A549 treated with AZD9567 at 1 μM for 4 hours (cell line): ENCODE data around the gene VPS25. TPM values are rescaled to one million over a fixed set of nuclear protein-coding genes. Genes with fewer than 3 reads are reported as not detected.

Experiments used
- total RNA-seq: library from RNA; stranded (reverse); fragments of 200-300 nt; extraction: Qiagen RNA extraction; gene quantifications from 5 replicates; pipeline ENCODE4 v1.2.3, GENCODE V29; 2022; ENCODE audit not compliant: insufficient read depth

Gene VPS25
- 120 to 147 TPM (median 124 TPM) in 5 replicates for total RNA-seq

DNA sequence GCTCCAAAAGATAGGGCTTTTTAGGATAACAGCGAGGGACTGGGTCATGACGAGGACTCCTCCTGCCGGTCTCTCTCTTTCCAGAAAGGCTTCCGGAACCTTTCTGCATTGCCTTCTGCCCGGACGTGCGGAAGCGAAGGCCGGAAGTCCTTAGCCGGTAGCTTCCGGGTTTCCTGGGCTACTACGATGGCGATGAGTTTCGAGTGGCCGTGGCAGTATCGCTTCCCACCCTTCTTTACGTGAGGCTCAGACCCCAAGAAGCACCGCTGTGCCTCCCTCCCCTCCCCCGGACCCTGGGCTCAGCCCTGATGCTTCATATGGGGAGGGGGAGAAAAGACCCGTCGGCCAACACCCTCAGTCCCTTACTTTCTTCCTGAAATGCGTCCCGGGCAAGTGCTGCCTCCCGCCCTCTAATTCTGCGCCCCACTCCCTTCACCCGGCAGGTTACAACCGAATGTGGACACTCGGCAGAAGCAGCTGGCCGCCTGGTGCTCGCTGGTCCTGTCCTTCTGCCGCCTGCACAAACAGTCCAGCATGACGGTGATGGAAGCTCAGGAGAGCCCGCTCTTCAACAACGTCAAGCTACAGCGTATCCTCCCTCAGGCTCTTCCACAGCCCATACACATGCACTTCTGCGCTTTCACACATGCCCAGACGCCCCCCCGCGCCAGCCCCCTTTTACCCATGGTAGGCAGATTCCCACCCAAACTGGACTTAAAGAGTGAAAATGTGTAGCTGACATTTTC, at the start of gene VPS25:
VPS25 (plus strand) TSS at position 160 of the 746 bp plus-strand sequence; CDS start at position 187, 27 bp downstream.

GRCh38 chr17:42744806-42745617, 28.2 kb upstream of the VPS25 start, which contains the start of gene EZH1:
EZH1 (minus strand) TSS chr17:42745040; CDS start chr17:42728941, 16,099 bp downstream.

DNA sequence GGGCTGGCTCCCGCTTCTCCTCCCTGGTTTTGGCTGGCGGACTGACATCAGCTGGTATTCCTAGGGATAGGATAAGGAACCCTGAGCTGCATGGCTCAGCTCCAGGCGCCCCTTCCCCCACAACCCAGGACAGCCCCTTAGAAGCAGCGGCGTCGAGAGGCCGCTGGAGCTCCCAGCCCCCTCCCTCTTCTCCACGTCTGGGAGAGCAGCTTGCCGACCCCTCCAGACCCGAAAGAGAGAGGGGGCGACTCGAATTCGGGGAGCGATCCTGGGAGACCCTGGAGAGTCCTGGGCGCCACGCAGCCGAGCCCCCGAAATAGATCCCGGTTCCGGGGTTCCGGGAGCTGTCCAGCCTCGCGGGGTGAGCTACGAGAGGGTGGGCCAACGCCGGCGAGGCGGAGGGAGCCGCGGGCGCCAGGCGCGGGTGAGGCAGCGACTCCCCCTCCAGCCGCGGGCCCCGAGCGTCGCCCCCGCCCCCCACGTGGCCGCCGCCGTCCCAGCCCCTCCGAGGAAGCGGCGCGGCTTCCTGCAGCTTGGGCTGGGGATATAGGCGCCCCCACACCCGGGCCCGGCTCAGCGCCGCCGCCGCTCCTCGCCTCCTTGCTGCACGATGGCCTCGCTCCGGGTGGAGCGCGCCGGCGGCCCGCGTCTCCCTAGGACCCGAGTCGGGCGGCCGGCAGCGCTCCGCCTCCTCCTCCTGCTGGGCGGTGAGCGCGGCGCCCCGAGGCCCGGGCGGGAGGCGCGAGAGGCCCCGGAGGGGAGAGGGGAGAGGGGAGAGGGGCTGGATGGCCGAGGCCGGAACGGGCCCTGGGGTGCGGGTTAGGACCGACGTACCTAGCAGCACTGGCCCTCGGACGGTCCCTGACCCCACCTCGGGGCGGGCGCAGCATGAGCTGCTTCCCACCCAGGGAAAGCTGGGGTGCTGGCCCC, 12.3 kb upstream of the VPS25 start, which contains the start of gene RAMP2:
RAMP2 (plus strand) TSS at position 576 of the 930 bp plus-strand sequence; CDS start at position 611, 35 bp downstream.

GRCh38 chr17:42779936-42780850, 6.9 kb downstream of the VPS25 start, which contains the start of gene WNK4:
WNK4 (plus strand) TSS chr17:42780610; CDS start chr17:42780699, 89 bp downstream.

GRCh38 chr17:42798383-42799380, 25.4 kb downstream of the VPS25 start, which contains the start of the genes CNTD1 and COA3:
CNTD1 (plus strand) TSS chr17:42798861; CDS start chr17:42799068, 207 bp downstream.
COA3 (minus strand) TSS chr17:42798704; CDS start chr17:42798681, 23 bp downstream.

Other genes starting within 250 kb of the VPS25 start
- gene NAGLU, start 237.2 kb upstream of the VPS25 start, total RNA-seq: 30.0 to 49.1 TPM (median 45.8 TPM) in 5 replicates
- gene HSD17B1, start 220.5 kb upstream of the VPS25 start, total RNA-seq: 1.4 to 1.8 TPM (median 1.7 TPM) in 4 of 5 replicates, not detected in the other
- 96.7 to 132 TPM (median 120 TPM) in 5 replicates for gene COASY, start 211.3 kb upstream of the VPS25 start, total RNA-seq
- gene MLX, start 206.3 kb upstream of the VPS25 start, total RNA-seq: 60.3 to 64.2 TPM (median 63.2 TPM) in 5 replicates
- 33.7 to 40.5 TPM (median 36.2 TPM) in 5 replicates for gene PSMC3IP, start 195.7 kb upstream of the VPS25 start, total RNA-seq
- 26.7 to 33.0 TPM (median 28.0 TPM) in 5 replicates for gene RETREG3, start 164.1 kb upstream of the VPS25 start, total RNA-seq
- 143 to 167 TPM (median 150 TPM) in 5 replicates for gene TUBG1, start 163.8 kb upstream of the VPS25 start, total RNA-seq
- gene TUBG2, start 114.2 kb upstream of the VPS25 start, total RNA-seq: 17.8 to 25.5 TPM (median 24.6 TPM) in 5 replicates
- 14.7 to 17.2 TPM (median 15.3 TPM) in 5 replicates for gene PLEKHH3, start 96.5 kb upstream of the VPS25 start, total RNA-seq
- 0.25 to 2.1 TPM (median 0.44 TPM) in 5 replicates for gene CCR10, start 91.6 kb upstream of the VPS25 start, total RNA-seq
- 5.1 to 6.3 TPM (median 5.7 TPM) in 5 replicates for gene CNTNAP1, start 90.9 kb upstream of the VPS25 start, total RNA-seq
- 6.6 to 12.7 TPM (median 12.2 TPM) in 5 replicates for gene EZH1, start 28.4 kb upstream of the VPS25 start, total RNA-seq
- 0.37 to 0.91 TPM (median 0.82 TPM) in 4 of 5 replicates, not detected in the other for gene RAMP2, start 12.2 kb upstream of the VPS25 start, total RNA-seq
- 1.3 to 2.0 TPM (median 1.8 TPM) in 4 of 5 replicates, not detected in the other for gene WNK4, start 7.2 kb downstream of the VPS25 start, total RNA-seq
- gene COA3, start 25.3 kb downstream of the VPS25 start, total RNA-seq: 123 to 134 TPM (median 124 TPM) in 5 replicates
- gene CNTD1, start 25.4 kb downstream of the VPS25 start, total RNA-seq: 0.06 to 0.19 TPM (median 0.06 TPM) in 4 of 5 replicates, not detected in the other
- gene BECN1, start 50.8 kb downstream of the VPS25 start, total RNA-seq: 77.7 to 99.1 TPM (median 84.7 TPM) in 5 replicates
- gene PSME3, start 59.9 kb downstream of the VPS25 start, total RNA-seq: 223 to 270 TPM (median 236 TPM) in 5 replicates
- 0.77 to 3.0 TPM (median 2.4 TPM) in 5 replicates for gene AOC2, start 71.1 kb downstream of the VPS25 start, total RNA-seq
- gene AOC3, start 77.8 kb downstream of the VPS25 start, total RNA-seq: 1.2 to 2.0 TPM (median 1.5 TPM) in 5 replicates
- gene G6PC1, start 127.3 kb downstream of the VPS25 start, total RNA-seq: not detected in 5 replicates
- gene AARSD1, start 191.0 kb downstream of the VPS25 start, total RNA-seq: 53.9 to 60.7 TPM (median 58.3 TPM) in 5 replicates
- gene PTGES3L, start 206.6 kb downstream of the VPS25 start, total RNA-seq: 0.64 to 1.4 TPM (median 1.1 TPM) in 4 of 5 replicates, not detected in the other
- gene RUNDC1, start 207.1 kb downstream of the VPS25 start, total RNA-seq: 18.0 to 20.9 TPM (median 20.3 TPM) in 5 replicates
- gene RPL27, start 225.0 kb downstream of the VPS25 start, total RNA-seq: 2,997 to 4,045 TPM (median 3,077 TPM) in 5 replicates
- 15.9 to 20.5 TPM (median 17.9 TPM) in 5 replicates for gene IFI35, start 233.3 kb downstream of the VPS25 start, total RNA-seq
- gene VAT1, start 248.9 kb downstream of the VPS25 start, total RNA-seq: 228 to 249 TPM (median 236 TPM) in 5 replicates